NB4 (cell line): Measurements from ENCODE around the gene ECT2L.

ENCODE experiments used
- CTCF ChIP-seq: IDR thresholded peaks from one replicate; pipeline ENCODE4 v1.5.1; 2012; ENCODE audit warnings: low read depth, low read length
- MAX ChIP-seq: IDR thresholded peaks from 2 replicates; pipeline ENCODE4 v1.6.1; 2011; ENCODE audit warnings: low read depth, low read length
- MYC ChIP-seq: IDR thresholded peaks from 2 replicates; pipeline ENCODE4 v1.6.1; 2011; ENCODE audit warnings: low read depth, low read length
- POLR2A ChIP-seq: IDR thresholded peaks from 2 replicates; pipeline ENCODE4 v1.6.1; 2011; ENCODE audit warnings: mild to moderate bottlenecking; ENCODE audit not compliant: insufficient read length; ENCODE audit errors: extremely low read depth

- TF ChIP-seq CTCF (no peak), MAX (no peak), POLR2A (no peak), MYC (no peak)
Measured at GRCh38 chr6:138774370-138774769, 21.5 kb upstream of the ECT2L start.
